GM12878 (cell line): ENCODE data around the gene TOP1. TPM values are rescaled to one million over a fixed set of nuclear protein-coding genes. Genes with fewer than 3 reads are reported as not detected.

Experiments used
- ATAC-seq: fragments of 200-7000 bp; cut with Tn5 transposase; 3 replicates; pipeline ENCODE4 v1.9.1; 2020; ENCODE audit warnings: mild to moderate bottlenecking, moderate library complexity
- BruUV-seq: library from RNA; stranded (reverse); fragments of 400-500 nt; replicated peaks from 2 replicates; lab custom pipeline; 2021; lab: Mats Ljungman, UMichigan
- CTCF ChIA-PET: fragments of 300-600 bp; sonication (Branson Sonifier 250); formaldehyde crosslinking; extraction: SDS; loops from one replicate; lab custom pipeline; 2021; ENCODE audit warnings: inconsistent platforms; lab: Yijun Ruan, JAX
- POLR2A ChIA-PET: fragments of 350-600 bp; formaldehyde crosslinking; extraction: SDS; loops from one replicate; lab custom pipeline; 2021; ENCODE audit warnings: inconsistent platforms; lab: Charles Lee
- RAD21 ChIA-PET: fragments of 300-600 bp; sonication (Branson Sonifier 250); formaldehyde crosslinking; loops from one replicate; lab custom pipeline; 2023; ENCODE audit warnings: antibody characterized with exemption; ENCODE audit not compliant: unreplicated experiment; lab: Charles Lee
- SMC1A ChIA-PET: fragments of 300-600 bp; sonication (Branson Sonifier 250); formaldehyde crosslinking; loops from one replicate; lab custom pipeline; 2023; ENCODE audit not compliant: unreplicated experiment, uncharacterized antibody; lab: Charles Lee
- DNase-seq: peaks from one replicate; pipeline ENCODE4 v3.0.0-alpha.2; 2011; ENCODE audit warnings: low read depth, low spot score
- FAIRE-seq: peaks from 3 replicates; lab custom pipeline; 2011; peaks lifted over from hg19 to GRCh38; lab: Jason Lieb, UNC
- H2AFZ ChIP-seq: 2 replicates; pipeline ENCODE4 v1.6.0; 2011; ENCODE audit warnings: low read depth, low read length, control low read depth; ENCODE audit not compliant: control insufficient read depth
- H3K27ac ChIP-seq: 2 replicates; pipeline ENCODE4 v1.5.1; 2011; ENCODE audit warnings: control low read depth; ENCODE audit not compliant: control insufficient read depth, insufficient read depth
- H3K27me3 ChIP-seq, 2 experiments: replicated peaks in 1 of 2; 2 replicates each; pipeline versions ENCODE4 v1.6.0 to v1.6.1; 2011; ENCODE audit warnings: low read length in 1 of 2; ENCODE audit not compliant: control insufficient read depth in 2 of 2, insufficient read depth in 2 of 2
- H3K36me3 ChIP-seq, 2 experiments: 2 replicates each; pipeline ENCODE4 v1.5.1; 2011; ENCODE audit warnings: low read length in 1 of 2; ENCODE audit not compliant: control insufficient read depth in 2 of 2, insufficient read depth in 2 of 2
- H3K4me1 ChIP-seq: 2 replicates; pipeline ENCODE4 v1.6.1; 2011; ENCODE audit warnings: mild to moderate bottlenecking, low read length, moderate library complexity, mixed read lengths; ENCODE audit not compliant: control insufficient read depth, insufficient read depth
- H3K4me2 ChIP-seq: 2 replicates; pipeline ENCODE4 v1.6.0; 2011; ENCODE audit warnings: control low read depth; ENCODE audit not compliant: control insufficient read depth, insufficient read depth
- H3K4me3 ChIP-seq: fragments of 200-600 bp; sonication (generic); 2 replicates; pipeline ENCODE4 v1.5.1; 2016
- H3K79me2 ChIP-seq: 2 replicates; pipeline ENCODE4 v1.6.0; 2011; ENCODE audit warnings: low read length; ENCODE audit not compliant: control insufficient read depth, insufficient read depth
- H3K9ac ChIP-seq: 2 replicates; pipeline ENCODE4 v1.8.0; 2011; ENCODE audit warnings: low read length, control low read depth, mixed read lengths; ENCODE audit not compliant: control insufficient read depth, insufficient read depth
- H3K9me3 ChIP-seq: replicated peaks from 3 replicates; pipeline ENCODE4 v1.5.1; 2011; ENCODE audit warnings: mild to moderate bottlenecking, low read length; ENCODE audit not compliant: control insufficient read depth, insufficient read depth
- H4K20me1 ChIP-seq: 2 replicates; pipeline ENCODE4 v1.6.0; 2011; ENCODE audit not compliant: control insufficient read depth, insufficient read depth
- RUNX3 ChIP-seq: IDR thresholded peaks from 2 replicates; pipeline ENCODE4 v1.6.1; 2012; ENCODE audit warnings: low read length, inconsistent platforms
- SUPT20H ChIP-seq: IDR thresholded peaks from 2 replicates; pipeline ENCODE4 v1.6.1; 2011; ENCODE audit warnings: low read depth, mild to moderate bottlenecking, low read length, moderate library complexity, borderline replicate concordance; ENCODE audit not compliant: control insufficient read depth
- WGBS: methylation state at CpG from one replicate; pipeline ENCODE4 v1.1.6; 2016; ENCODE audit warnings: low lambda C conversion rate; ENCODE audit not compliant: insufficient replicate concordance, insufficient coverage; ENCODE audit errors: missing lambda C conversion rate; 5-methylcytosine and 5-hydroxymethylcytosine counted together
- in situ Hi-C: fragments of 300-500 bp; cut with MboI; formaldehyde crosslinking; loops from 9 replicates; pipeline ENCODE4 v1.14.3; 2018; ENCODE audit warnings: mixed read lengths
- intact Hi-C: fragments of 100-400 bp; cut with micrococcal nuclease; formaldehyde crosslinking; loops from one replicate; pipeline ENCODE4 v1.14.2; 2022; ENCODE audit not compliant: unreplicated experiment
- polyA plus RNA-seq, 11 experiments: library from polyadenylated mRNA; depleted of rRNA in 4 of 11; unstranded in 6 of 11; stranded (reverse) in 5 of 11; fragments of >200 nt; fragmentation: Nextera tagmentation in 4 of 11; fragmentation: Illumina TruSeq in 1 of 11; extraction: Ambion mirVana in 4 of 11; extraction: Trizol in 1 of 11; gene quantifications; 1 replicate in 1 of 11; 2 replicates in 10 of 11; pipeline versions ENCODE4 v1.2.1 to v1.2.3, GENCODE V29; 2011 to 2016; ENCODE audit warnings: inconsistent platforms in 2 of 11, missing spikeins in 2 of 11, low read depth in 1 of 11
- total RNA-seq, 4 experiments: library from RNA; depleted of rRNA in 3 of 4; stranded (reverse); fragments of >200 nt in 3 of 4; fragmentation: Illumina TruSeq in 1 of 4; extraction: Trizol in 1 of 4; gene quantifications; 2 replicates each; pipeline versions ENCODE4 v1.2.1 to v1.2.3, GENCODE V29; 2013 to 2021

Gene TOP1
- total and polyA plus RNA-seq, 10 of the 15 experiments (the other 5 are each of a cell fraction or from before 2014, with no cell fraction given): 21.5 to 128 (median 47.3) TPM

DNA sequence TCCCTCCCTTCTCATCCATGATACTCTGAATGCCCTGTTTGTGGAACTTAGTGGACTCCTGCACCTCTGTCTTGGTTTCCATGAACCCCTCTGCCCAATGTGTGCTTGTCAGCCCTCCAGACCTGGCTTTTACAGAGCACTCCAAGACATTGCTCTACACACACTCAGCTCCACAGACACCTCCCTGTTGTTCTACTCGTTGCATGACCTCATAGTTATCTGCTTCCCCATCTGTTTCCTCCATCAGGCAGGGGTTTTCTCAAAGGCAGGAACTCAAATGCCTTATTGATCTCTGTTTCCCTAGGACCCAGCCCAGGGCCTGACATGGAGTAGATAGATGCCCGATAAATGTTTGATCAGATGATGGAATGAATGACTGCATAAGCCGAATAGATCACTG, 122.0 kb downstream of the TOP1 start:
- Histone ChIP-seq H3K4me1 (peaks cover 27% of the 10 kb centered on the region), H3K27ac (no peak overlapping the region), H4K20me1 (no peaks in the 10 kb centered on the region; the same call in none of the 2 replicates), H3K27me3 (no peaks in the 10 kb centered on the region), H2AFZ (no peak overlapping the region), H3K4me2 (no peak overlapping the region), H3K4me3 (no peak overlapping the region), H3K9me3 (no peaks in the 10 kb centered on the region), H3K9ac (no peak overlapping the region), H3K36me3 (peaks cover 5 to 7% of the 10 kb centered on the region in 2 experiments; a peak in 3 of 4 replicates), H3K79me2 (peaks cover 71% of the 10 kb centered on the region)
- no peak for TF ChIP-seq RUNX3
- DNase-seq (no peak), FAIRE-seq (no peak), ATAC-seq (peak; percentile 38)
- CTCF ChIA-PET: interaction anchor here (1.4 to 3.9 kb wide), 3 partner anchors 10 to 189 kb away, joined by 3 to 18 read pairs (median 15); no protein-coding TSS in a partner anchor
- RAD21 ChIA-PET: no interaction called here
- BruUV-seq: no TSS peak
- WGBS: 69% methylated on average over 3 of the region's 3 CpGs
- in situ Hi-C loops (no loop called here), intact Hi-C loops (no loop called here)
- POLR2A ChIA-PET: interaction anchor here (0.7 to 1.3 kb wide), 2 partner anchors 9 to 13 kb away, joined by 3 to 4 read pairs; no protein-coding TSS in a partner anchor
- SMC1A ChIA-PET: interaction anchor here (0.9 to 2.0 kb wide), 2 partner anchors 10 to 65 kb away, joined by 3 to 7 read pairs; no protein-coding TSS in a partner anchor

DNA sequence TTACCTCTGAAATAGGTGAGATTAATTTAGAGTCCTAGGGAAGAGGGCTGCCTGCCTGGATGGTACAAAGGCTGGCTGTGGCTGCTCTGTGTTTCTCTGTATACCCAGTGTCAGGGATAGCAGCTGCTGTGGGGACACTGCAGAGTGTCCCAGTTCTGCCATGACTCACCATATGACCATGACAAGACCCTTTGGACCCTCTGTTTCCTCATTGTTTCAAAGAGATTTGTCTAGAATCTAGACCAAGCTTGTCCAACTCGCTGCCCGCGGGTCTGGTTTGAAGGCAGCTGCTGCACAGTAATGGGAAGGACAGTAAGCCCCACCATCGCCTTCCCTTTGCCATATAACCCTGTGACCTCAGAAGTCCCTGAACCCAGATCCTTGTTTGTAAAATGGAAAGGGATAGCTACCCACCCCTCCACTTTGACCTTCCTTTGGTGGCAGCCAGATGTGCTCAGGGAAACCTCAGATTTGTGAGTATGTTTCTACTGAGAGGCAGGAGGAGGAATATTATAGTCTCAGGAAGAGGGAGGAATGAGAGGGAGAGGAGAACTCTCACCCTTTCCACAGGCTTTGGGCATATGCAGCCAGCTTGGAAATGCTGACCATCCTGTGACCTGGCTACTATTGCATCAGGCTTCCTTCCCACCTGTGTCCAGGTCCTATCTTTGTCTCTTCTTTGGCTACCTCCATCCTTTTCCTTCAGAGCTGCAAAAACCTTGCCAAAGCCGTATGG, 122.7 kb downstream of the TOP1 start:
- no peaks in the 10 kb centered on the region; the same call in none of the 2 replicates for H4K20me1 ChIP-seq
- peaks cover 71% of the 10 kb centered on the region for H3K79me2 ChIP-seq
- peaks cover 5 to 6% of the 10 kb centered on the region in 2 experiments; a peak in 3 of 4 replicates for H3K36me3 ChIP-seq
- in situ Hi-C loops: no loop called here
- ChIA-PET CTCF (interaction anchor here (2.0 to 3.9 kb wide), 3 partner anchors 10 to 188 kb away, joined by 5 to 18 read pairs (median 15); no protein-coding TSS in a partner anchor), SMC1A (interaction anchor here (0.8 to 1.0 kb wide), 3 partner anchors 10 to 65 kb away, joined by 3 to 4 read pairs (median 3); no protein-coding TSS in a partner anchor), RAD21 (interaction anchor here (1.2 kb wide), 1 partner anchor 15 kb away, joined by 4 read pairs; no protein-coding TSS in a partner anchor), POLR2A (interaction anchor here (1.3 kb wide), 1 partner anchor 13 kb away, joined by 3 read pairs; no protein-coding TSS in a partner anchor)
- FAIRE-seq: no peak
- H2AFZ ChIP-seq: no peak overlapping the region
- H3K9ac ChIP-seq: no peak overlapping the region
- ATAC-seq: no peak
- TF ChIP-seq SUPT20H: no peak
- WGBS: 93% methylated on average over 5 of the region's 5 CpGs
- no peak for DNase-seq
- no peaks in the 10 kb centered on the region for H3K9me3 ChIP-seq
- no peak overlapping the region for H3K4me3 ChIP-seq
- intact Hi-C loops: no loop called here
- no peak overlapping the region for H3K4me2 ChIP-seq
- peaks cover 33% of the 10 kb centered on the region for H3K4me1 ChIP-seq
- BruUV-seq: no TSS peak
- H3K27ac ChIP-seq: no peak overlapping the region
- no peaks in the 10 kb centered on the region for H3K27me3 ChIP-seq
